Lower leg skin (tissue), 4 donors: ENCODE measurements around the gene CORO7. TPM values are rescaled to one million over a fixed set of nuclear protein-coding genes. Genes with fewer than 3 reads are reported as not detected.

Source experiments
- DNase-seq, 2 donors: peaks; one replicate each; pipeline ENCODE4 v3.0.0-alpha.2; 2019; ENCODE audit warnings: low spot score in 2 of 2
- H3K4me3 ChIP-seq: fragments of 200-600 bp; sonication (generic); 2 replicates; pipeline ENCODE4 v1.5.1; 2017; ENCODE audit warnings: mild to moderate bottlenecking, low read depth; ENCODE audit not compliant: poor library complexity, severe bottlenecking
- POLR2A ChIP-seq, 2 donors: fragments of 450-650 bp; IDR thresholded peaks; one replicate each; pipeline ENCODE4 v1.6.1; 2016 to 2017; ENCODE audit warnings: antibody characterized with exemption in 2 of 2, mild to moderate bottlenecking in 1 of 2, moderate library complexity in 1 of 2
- WGBS, 2 donors: methylation state at CpG; one replicate each; pipeline ENCODE4 v1.1.5; 2018; 5-methylcytosine and 5-hydroxymethylcytosine counted together
- intact Hi-C: fragments of 100-400 bp; cut with DNase I; formaldehyde crosslinking; loops from one replicate; pipeline ENCODE4 v1.15.0; 2023; ENCODE audit warnings: low total_unique reads
- total RNA-seq, 4 donors: library from RNA; depleted of rRNA; stranded (reverse); fragments of >200 nt; gene quantifications; one replicate each; pipeline ENCODE4 v1.1.0, GENCODE V29; 2016
- TF ChIP-seq, protein P1 (sequence below), 3 donors: fragments of 450-650 bp; IDR thresholded peaks; one replicate each; pipeline ENCODE4 v1.5.1; 2016; ENCODE audit warnings: antibody characterized with exemption in 3 of 3, mild to moderate bottlenecking in 3 of 3, moderate library complexity in 2 of 3

CORO7 gene
- total RNA-seq, 4 donors from 2014 or later = 18.4 to 39.0 (median 22.7) TPM

GRCh38 chr16:4365615-4366014 lies 50.8 kb downstream of the CORO7 start:
- WGBS, 2 donors = 93 to 94% methylated on average over 11 to 12 of the region's 12 CpGs
- intact Hi-C loops = no loop called here
- TF ChIP-seq POLR2A (IDR thresholded peaks at IDR 0.05) = no peak
- TF ChIP-seq, protein P1, sequence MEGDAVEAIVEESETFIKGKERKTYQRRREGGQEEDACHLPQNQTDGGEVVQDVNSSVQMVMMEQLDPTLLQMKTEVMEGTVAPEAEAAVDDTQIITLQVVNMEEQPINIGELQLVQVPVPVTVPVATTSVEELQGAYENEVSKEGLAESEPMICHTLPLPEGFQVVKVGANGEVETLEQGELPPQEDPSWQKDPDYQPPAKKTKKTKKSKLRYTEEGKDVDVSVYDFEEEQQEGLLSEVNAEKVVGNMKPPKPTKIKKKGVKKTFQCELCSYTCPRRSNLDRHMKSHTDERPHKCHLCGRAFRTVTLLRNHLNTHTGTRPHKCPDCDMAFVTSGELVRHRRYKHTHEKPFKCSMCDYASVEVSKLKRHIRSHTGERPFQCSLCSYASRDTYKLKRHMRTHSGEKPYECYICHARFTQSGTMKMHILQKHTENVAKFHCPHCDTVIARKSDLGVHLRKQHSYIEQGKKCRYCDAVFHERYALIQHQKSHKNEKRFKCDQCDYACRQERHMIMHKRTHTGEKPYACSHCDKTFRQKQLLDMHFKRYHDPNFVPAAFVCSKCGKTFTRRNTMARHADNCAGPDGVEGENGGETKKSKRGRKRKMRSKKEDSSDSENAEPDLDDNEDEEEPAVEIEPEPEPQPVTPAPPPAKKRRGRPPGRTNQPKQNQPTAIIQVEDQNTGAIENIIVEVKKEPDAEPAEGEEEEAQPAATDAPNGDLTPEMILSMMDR (IDR thresholded peaks at IDR 0.05) = no peak
- no peak overlapping the region for H3K4me3 ChIP-seq
- DNase-seq = no peak

DNA sequence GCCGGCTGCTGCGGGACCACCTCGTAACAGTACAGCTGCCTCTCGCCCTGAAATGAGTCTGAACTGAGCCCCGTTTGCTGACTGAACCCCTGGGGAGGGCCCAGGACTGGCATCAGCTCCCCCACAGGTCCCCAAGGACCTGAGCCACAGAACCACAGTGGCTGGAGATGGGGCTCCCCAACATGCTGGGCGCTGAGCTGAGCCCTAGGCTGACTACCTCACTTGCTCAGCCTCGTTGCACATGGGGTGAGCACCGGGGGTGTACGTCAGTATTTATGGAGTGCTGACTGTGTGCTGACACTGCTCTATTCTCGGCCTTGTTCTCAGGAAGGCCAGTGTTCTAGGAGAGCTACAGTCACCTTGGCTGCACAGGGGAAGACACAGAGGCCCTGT lies 51.4 kb downstream of the CORO7 start:
- no peak for DNase-seq
- TF ChIP-seq, protein P1 (IDR thresholded peaks at IDR 0.05) = no peak
- TF ChIP-seq POLR2A (IDR thresholded peaks at IDR 0.05) = no peak
- no peak overlapping the region for H3K4me3 ChIP-seq
- intact Hi-C loops = no loop called here
- WGBS, 2 donors = 93% methylated on average over 5 to 9 of the region's 10 CpGs

DNA sequence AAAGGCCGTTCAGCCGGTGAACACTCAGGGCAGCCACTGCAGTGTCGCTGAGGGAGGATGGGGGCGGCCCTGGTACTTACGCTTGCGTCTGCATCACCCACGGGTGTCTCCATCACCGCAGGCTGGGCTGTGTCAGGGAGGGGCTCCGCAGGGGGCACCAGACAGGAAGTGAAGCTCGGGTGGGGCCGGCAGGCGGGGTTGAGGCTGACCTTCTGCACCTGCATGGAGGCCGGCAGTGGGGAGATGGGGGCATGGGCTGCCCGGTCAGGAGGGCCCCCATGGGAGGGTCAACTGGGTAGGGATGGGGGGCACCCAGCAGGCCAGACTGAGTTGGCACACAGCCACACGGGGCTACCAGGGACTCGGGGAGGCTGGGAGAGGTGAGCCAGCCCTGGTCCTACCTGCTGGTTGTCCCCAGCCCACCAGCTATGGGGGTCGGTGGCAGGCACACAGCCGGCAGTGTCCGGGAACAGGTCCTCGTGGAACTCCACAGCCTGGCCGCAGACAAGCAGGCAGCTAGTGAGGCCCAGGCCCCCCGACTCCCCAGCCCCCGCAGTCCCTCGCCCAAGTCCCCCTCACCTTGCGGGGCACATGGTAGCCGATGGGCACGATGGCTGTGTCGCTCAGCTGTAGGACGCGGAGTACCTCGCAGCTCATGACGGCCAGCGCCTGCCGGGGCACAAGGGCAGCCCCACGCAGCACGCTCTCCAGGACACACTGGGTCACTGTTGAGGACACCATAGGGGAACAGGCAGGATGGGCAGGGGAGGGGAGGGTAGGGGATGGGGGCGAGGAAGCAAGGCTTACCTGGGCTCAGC lies 52.0 kb downstream of the CORO7 start:
- intact Hi-C loops = no loop called here

DNA sequence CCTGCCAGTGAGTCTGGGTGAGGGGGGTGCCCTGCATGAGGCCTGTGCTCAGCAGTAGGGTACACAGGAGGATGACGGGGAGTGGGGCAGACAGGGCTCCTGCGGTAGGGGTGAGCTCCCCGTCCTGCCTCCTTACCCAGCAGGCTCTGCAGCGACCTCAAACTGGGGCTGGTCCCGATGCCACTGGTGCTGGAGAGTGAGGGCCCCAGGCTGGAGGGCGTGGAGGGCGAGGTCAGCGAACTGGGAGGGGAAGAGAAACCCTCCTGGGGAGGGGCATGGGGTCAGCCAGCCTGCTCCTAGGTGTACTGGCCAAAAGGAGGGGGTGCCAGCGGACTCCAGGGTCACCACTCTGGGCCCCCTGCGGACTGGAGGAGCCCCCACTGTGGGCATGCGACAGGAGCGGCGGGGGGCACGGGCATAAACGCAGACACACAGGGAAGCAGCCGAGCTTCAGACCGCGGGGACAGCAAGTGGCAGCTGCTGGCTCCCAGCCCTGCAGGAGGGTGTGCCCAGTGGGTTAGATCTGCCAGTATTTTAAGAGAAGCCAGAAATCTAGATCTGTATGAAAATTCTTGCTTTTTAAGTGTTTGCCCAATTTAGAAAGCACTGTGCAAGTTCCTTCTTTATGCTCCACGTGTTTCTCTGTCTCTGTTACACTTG lies 53.8 kb downstream of the CORO7 start:
- WGBS, 2 donors = 74 to 81% methylated on average over 18 to 19 of the region's 19 CpGs
- no peak overlapping the region for H3K4me3 ChIP-seq
- DNase-seq = no peak
- TF ChIP-seq, protein P1 (IDR thresholded peaks at IDR 0.05) = no peak
- TF ChIP-seq POLR2A (IDR thresholded peaks at IDR 0.05) = no peak
- intact Hi-C loops = no loop called here

More for the DNA sequence above, 52.0 kb downstream of the CORO7 start:
- WGBS, 2 donors = 92 to 93% methylated on average over 35 to 37 of the region's 37 CpGs
- H3K4me3 ChIP-seq = no peak overlapping the region
- DNase-seq = no peak
- TF ChIP-seq, protein P1 (IDR thresholded peaks at IDR 0.05) = no peak

- DNase-seq = no peak
- WGBS, 2 donors = 92 to 94% methylated on average over 7 to 10 of the region's 12 CpGs
- no peak overlapping the region for H3K4me3 ChIP-seq
- TF ChIP-seq, protein P1 (IDR thresholded peaks at IDR 0.05) = no peak
- TF ChIP-seq POLR2A (IDR thresholded peaks at IDR 0.05) = no peak
- intact Hi-C loops = no loop called here
Observed at GRCh38 chr16:4361944-4362311, 54.5 kb downstream of the CORO7 start.
